ENCODE data around the gene DPEP2NB. TPM values are rescaled to one million over a fixed set of nuclear protein-coding genes. Genes with fewer than 3 reads are reported as not detected.

The DPEP2NB gene
- total RNA-seq, 2 donors from 2014 or later, result not detected

- H3K4me1 ChIP-seq (ENCODE audit: control insufficient read depth in 1 of 2, low read depth in 2 of 2), result peaks cover 6 to 10% of the 10 kb centered on the region in 2 donors
- peak; percentile 100 for TF ChIP-seq CTCF (IDR thresholded peaks at IDR 0.05)
- no peaks in the 10 kb centered on the region for H3K9me3 ChIP-seq
- peak overlapping the region; percentile 73 for H3K4me3 ChIP-seq
- no peaks in the 10 kb centered on the region for H3K27me3 ChIP-seq (replicated peaks; ENCODE audit: insufficient read depth)
- peak overlapping the region in 1 of 2 donors; percentile 17 for H3K27ac ChIP-seq
- DNase-seq (ENCODE audit: low spot score) (peak; percentile 20), ATAC-seq (ENCODE audit: insufficient number of reproducible peaks, low FRiP score, low read depth) (peak; percentile 67)
- H3K36me3 ChIP-seq, result no peaks in the 10 kb centered on the region
Measured at GRCh38 chr16:67993207-67994039, 22.3 kb downstream of the DPEP2NB start.

- Histone ChIP-seq H3K4me3 (peak overlapping the region; percentile 73), H3K27ac (no peak overlapping the region), H3K4me1 (ENCODE audit: control insufficient read depth in 1 of 2, low read depth in 2 of 2) (peaks cover 6 to 10% of the 10 kb centered on the region in 2 donors), H3K36me3 (no peaks in the 10 kb centered on the region), H3K9me3 (no peaks in the 10 kb centered on the region), H3K27me3 (replicated peaks; ENCODE audit: insufficient read depth) (no peaks in the 10 kb centered on the region)
- no peak for TF ChIP-seq CTCF (IDR thresholded peaks at IDR 0.05)
- ATAC-seq (ENCODE audit: insufficient number of reproducible peaks, low FRiP score, low read depth), result no peak
- DNase-seq (ENCODE audit: low spot score), result no peak
Measured at GRCh38 chr16:67992661-67993206, 23.0 kb downstream of the DPEP2NB start.

GRCh38 chr16:67990018-67990386 lies 25.7 kb downstream of the DPEP2NB start:
- H3K27me3 ChIP-seq (replicated peaks; ENCODE audit: insufficient read depth), result no peaks in the 10 kb centered on the region
- no peaks in the 10 kb centered on the region for H3K9me3 ChIP-seq
- ATAC-seq (ENCODE audit: insufficient number of reproducible peaks, low FRiP score, low read depth) (no peak), DNase-seq (ENCODE audit: low spot score) (no peak)
- H3K4me1 ChIP-seq (ENCODE audit: control insufficient read depth in 1 of 2, low read depth in 2 of 2), result peaks cover 6 to 10% of the 10 kb centered on the region in 2 donors
- H3K4me3 ChIP-seq, result no peak overlapping the region
- H3K36me3 ChIP-seq, result no peaks in the 10 kb centered on the region
- H3K27ac ChIP-seq, result no peak overlapping the region
- no peak for TF ChIP-seq CTCF (IDR thresholded peaks at IDR 0.05)

GRCh38 chr16:67989322-67990017 lies 26.2 kb downstream of the DPEP2NB start:
- Histone ChIP-seq H3K9me3 (no peaks in the 10 kb centered on the region), H3K36me3 (no peaks in the 10 kb centered on the region), H3K4me3 (no peak overlapping the region), H3K4me1 (ENCODE audit: control insufficient read depth in 1 of 2, low read depth in 2 of 2) (peaks cover 6 to 10% of the 10 kb centered on the region in 2 donors), H3K27me3 (replicated peaks; ENCODE audit: insufficient read depth) (no peaks in the 10 kb centered on the region), H3K27ac (no peak overlapping the region)
- no peak for DNase-seq (ENCODE audit: low spot score)
- no peak for ATAC-seq (ENCODE audit: insufficient number of reproducible peaks, low FRiP score, low read depth)
- TF ChIP-seq CTCF (IDR thresholded peaks at IDR 0.05), result no peak

GRCh38 chr16:67988675-67989074 lies 27.0 kb downstream of the DPEP2NB start:
- Histone ChIP-seq H3K36me3 (no peaks in the 10 kb centered on the region), H3K4me3 (no peak overlapping the region), H3K4me1 (ENCODE audit: control insufficient read depth in 1 of 2, low read depth in 2 of 2) (peaks cover 6 to 8% of the 10 kb centered on the region in 2 donors), H3K27me3 (replicated peaks; ENCODE audit: insufficient read depth) (no peaks in the 10 kb centered on the region), H3K9me3 (no peaks in the 10 kb centered on the region), H3K27ac (no peak overlapping the region)
- no peak for TF ChIP-seq CTCF (IDR thresholded peaks at IDR 0.05)
- no peak for DNase-seq (ENCODE audit: low spot score)
- ATAC-seq (ENCODE audit: insufficient number of reproducible peaks, low FRiP score, low read depth), result no peak
